HCT116 (cell line): Measurements from ENCODE around the gene CYSTM1. TPM values are rescaled to one million over a fixed set of nuclear protein-coding genes. Genes with fewer than 3 reads are reported as not detected.

Experiments
- ATAC-seq: fragments of 200-7000 bp; cut with Tn5 transposase; 2 replicates; pipeline ENCODE4 v1.9.1; 2020; ENCODE audit warnings: mild to moderate bottlenecking, moderate library complexity
- BruUV-seq: library from RNA; stranded (reverse); fragments of 400-500 nt; replicated peaks from 2 replicates; lab custom pipeline; 2021; lab: Mats Ljungman, UMichigan
- CTCF ChIA-PET: fragments of 300-600 bp; sonication (Branson Sonifier 250); formaldehyde crosslinking; loops from one replicate; lab custom pipeline; 2021; ENCODE audit warnings: antibody characterized with exemption; lab: Charles Lee
- POLR2A ChIA-PET: fragments of 300-600, 350-600 bp; sonication (Branson Sonifier 250); formaldehyde crosslinking; loops from one replicate; lab custom pipeline; 2021; ENCODE audit warnings: antibody characterized with exemption; lab: Charles Lee
- RAD21 ChIA-PET, 2 experiments: fragments of 300-600 bp; sonication (Branson Sonifier 250); formaldehyde crosslinking; loops; one replicate each; lab custom pipeline; 2023; ENCODE audit warnings: low total read pairs in 2 of 2; ENCODE audit not compliant: uncharacterized antibody in 2 of 2, unreplicated experiment in 2 of 2, low non-redundant PET in 1 of 2; lab: Charles Lee
- DNase-seq: peaks from one replicate; pipeline ENCODE4 v3.0.0-alpha.2; 2010; ENCODE audit warnings: low read depth, low spot score
- H2AFZ ChIP-seq: fragments of 200-600 bp; shearing (Covaris generic), sonication (generic); 2 replicates; pipeline ENCODE4 v1.6.1; 2017; ENCODE audit warnings: low read depth, mixed run types, mixed read lengths, antibody characterized with exemption, low read length; ENCODE audit not compliant: poor library complexity, severe bottlenecking
- H3K27ac ChIP-seq: 2 replicates; pipeline ENCODE4 v1.5.1; 2012; ENCODE audit warnings: low read depth, low read length
- H3K27me3 ChIP-seq: fragments of 200-600 bp; sonication (generic); 2 replicates; pipeline ENCODE4 v1.6.1; 2016; ENCODE audit warnings: mixed run types, low read length, mixed read lengths; ENCODE audit not compliant: insufficient read depth
- H3K36me3 ChIP-seq, 2 experiments: fragments of 200-500 bp in 1 of 2; fragments of 200-600 bp in 1 of 2; sonication (Bioruptor generic) in 1 of 2; sonication (generic) in 1 of 2; 2 replicates each; pipeline versions ENCODE4 v1.5.1 to v1.6.1; 2014 to 2016; ENCODE audit warnings: low read length in 2 of 2, inconsistent platforms in 1 of 2, mixed read lengths in 1 of 2, mixed run types in 1 of 2; ENCODE audit not compliant: insufficient read depth in 2 of 2, control insufficient read depth in 1 of 2
- H3K4me1 ChIP-seq, 2 experiments: fragments of 200-600 bp in 1 of 2; sonication (generic) in 1 of 2; 2 replicates each; pipeline versions ENCODE4 v1.5.1 to v1.6.1; 2012 to 2017; ENCODE audit warnings: low read length in 2 of 2, inconsistent platforms in 1 of 2, mild to moderate bottlenecking in 1 of 2, mixed read lengths in 1 of 2, mixed run types in 1 of 2, moderate library complexity in 1 of 2; ENCODE audit not compliant: insufficient read depth in 2 of 2, control insufficient read depth in 1 of 2
- H3K4me2 ChIP-seq: fragments of 200-600 bp; sonication (generic); 2 replicates; pipeline ENCODE4 v1.6.1; 2017; ENCODE audit warnings: mixed run types, low read length, mixed read lengths
- H3K4me3 ChIP-seq, 2 experiments: fragments of 200-600 bp in 1 of 2; sonication (generic) in 1 of 2; replicated peaks in 1 of 2; 2 replicates each; pipeline ENCODE4 v1.5.1; 2011 to 2016; ENCODE audit warnings: low read length in 2 of 2, control low read depth in 1 of 2, low read depth in 1 of 2, mild to moderate bottlenecking in 1 of 2, mixed read lengths in 1 of 2, mixed run types in 1 of 2
- H3K79me2 ChIP-seq: fragments of 200-600 bp; sonication (generic); 2 replicates; pipeline ENCODE4 v1.6.1; 2017; ENCODE audit warnings: mild to moderate bottlenecking, mixed run types, low read length, moderate library complexity, mixed read lengths; ENCODE audit not compliant: insufficient read depth
- H3K9ac ChIP-seq: fragments of 200-600 bp; sonication (generic); 2 replicates; pipeline ENCODE4 v1.6.1; 2016; ENCODE audit warnings: low read length, mixed read lengths
- H3K9me2 ChIP-seq: fragments of 200-600 bp; sonication (generic), shearing (Covaris generic); 2 replicates; pipeline ENCODE4 v1.6.1; 2017; ENCODE audit warnings: mixed run types, mild to moderate bottlenecking, moderate library complexity; ENCODE audit not compliant: insufficient read depth
- H3K9me3 ChIP-seq, 2 experiments: fragments of 200-500 bp in 1 of 2; fragments of 200-600 bp in 1 of 2; sonication (Bioruptor generic) in 1 of 2; sonication (generic) in 1 of 2; 2 replicates each; pipeline ENCODE4 v1.6.1; 2014 to 2017; ENCODE audit warnings: low read length in 2 of 2, mixed read lengths in 2 of 2, inconsistent platforms in 1 of 2, low read depth in 1 of 2, mild to moderate bottlenecking in 1 of 2, mixed run types in 1 of 2, moderate library complexity in 1 of 2; ENCODE audit not compliant: control insufficient read depth in 1 of 2, insufficient read depth in 1 of 2
- H4K20me1 ChIP-seq: fragments of 200-600 bp; sonication (generic), shearing (Covaris generic); 2 replicates; pipeline ENCODE4 v1.6.1; 2017; ENCODE audit warnings: mixed run types, mild to moderate bottlenecking, moderate library complexity; ENCODE audit not compliant: insufficient read depth
- EZH2phosphoT487 ChIP-seq: fragments of 200-600 bp; IDR thresholded peaks from 2 replicates; pipeline ENCODE4 v1.6.1; 2018; ENCODE audit warnings: antibody characterized with exemption, borderline replicate concordance
- ZFX ChIP-seq: fragments of 450-650 bp; IDR thresholded peaks from 2 replicates; pipeline ENCODE4 v1.6.1; 2017
- intact Hi-C: fragments of 100-400 bp; cut with micrococcal nuclease; formaldehyde crosslinking; loops from 2 replicates; pipeline ENCODE4 v1.10.0; 2022
- total RNA-seq: library from RNA; stranded (reverse); gene quantifications from one replicate; pipeline ENCODE4 v1.2.1, GENCODE V29; 2021; ENCODE audit not compliant: unreplicated experiment

The CYSTM1 gene
- total RNA-seq, 1 experiment from 2014 or later = 56.0 TPM

GRCh38 chr5:140292212-140293036 is 117.4 kb downstream of the CYSTM1 start:
- H3K9me2 ChIP-seq = no peaks in the 10 kb centered on the region
- no peak overlapping the region for H3K27ac ChIP-seq
- no peak overlapping the region for H2AFZ ChIP-seq
- POLR2A ChIA-PET = no interaction called here
- no peak overlapping the region for H3K4me2 ChIP-seq
- peaks cover 94% of the 10 kb centered on the region for H3K79me2 ChIP-seq
- intact Hi-C loops = no loop called here
- no TSS peak for BruUV-seq
- no peaks in the 10 kb centered on the region for H3K36me3 ChIP-seq
- DNase-seq (no peak), ATAC-seq (no peak)
- peaks cover 20% of the 10 kb centered on the region; the same call in 1 of the 2 replicates for H4K20me1 ChIP-seq
- no peak overlapping the region for H3K9ac ChIP-seq
- no peaks in the 10 kb centered on the region for H3K9me3 ChIP-seq
- peaks cover 3 to 6% of the 10 kb centered on the region in 2 experiments; a peak in 3 of 4 replicates for H3K4me1 ChIP-seq
- H3K4me3 ChIP-seq = no peak overlapping the region
- no peaks in the 10 kb centered on the region for H3K27me3 ChIP-seq
- RAD21 ChIA-PET = no interaction called here
- CTCF ChIA-PET = no interaction called here
- TF ChIP-seq EZH2phosphoT487 = no peak
- TF ChIP-seq ZFX = no peak

Other genes starting within 250 kb of the CYSTM1 start
- 0.91 TPM for gene NRG2, start 131.9 kb upstream of the CYSTM1 start, total RNA-seq
- gene PURA, start 61.1 kb upstream of the CYSTM1 start, total RNA-seq = 15.2 TPM
- 5.2 TPM for gene IGIP, start 49.3 kb upstream of the CYSTM1 start, total RNA-seq
- 48.9 TPM for gene PFDN1, start 127.9 kb downstream of the CYSTM1 start, total RNA-seq
- 12.3 TPM for gene HBEGF, start 171.4 kb downstream of the CYSTM1 start, total RNA-seq
- gene SLC4A9, start 185.0 kb downstream of the CYSTM1 start, total RNA-seq = 0.49 TPM
- 80.8 TPM for gene ANKHD1, start 226.6 kb downstream of the CYSTM1 start, total RNA-seq